Muscle layer of duodenum (tissue), 2 donors: ENCODE results near the gene IPO4.

ENCODE experiments used
- H3K27ac ChIP-seq: one replicate; pipeline ENCODE4 v1.7.0; 2013; ENCODE audit warnings: mild to moderate bottlenecking, low read length
- H3K27me3 ChIP-seq: one replicate; pipeline ENCODE4 v1.7.0; 2013; ENCODE audit warnings: low read depth, mild to moderate bottlenecking, control low read depth, low read length
- H3K36me3 ChIP-seq, 2 donors: one replicate each; pipeline ENCODE4 v1.7.0; 2013; ENCODE audit warnings: low read length in 2 of 2, control low read depth in 1 of 2, mild to moderate bottlenecking in 1 of 2; ENCODE audit not compliant: insufficient read depth in 2 of 2, control insufficient read depth in 1 of 2
- H3K4me1 ChIP-seq, 2 donors: one replicate each; pipeline ENCODE4 v1.7.0; 2013; ENCODE audit warnings: low read length in 2 of 2, mild to moderate bottlenecking in 2 of 2, control low read depth in 1 of 2, moderate library complexity in 1 of 2; ENCODE audit not compliant: insufficient read depth in 2 of 2, control insufficient read depth in 1 of 2
- H3K4me3 ChIP-seq, 2 donors: one replicate each; pipeline ENCODE4 v1.7.0; 2013; ENCODE audit warnings: low read length in 2 of 2, low read depth in 1 of 2, mild to moderate bottlenecking in 1 of 2
- H3K9me3 ChIP-seq, 2 donors: one replicate each; pipeline ENCODE4 v1.7.0; 2013; ENCODE audit warnings: low read length in 2 of 2, control low read depth in 1 of 2, mild to moderate bottlenecking in 1 of 2; ENCODE audit not compliant: control insufficient read depth in 1 of 2
- donor health status: healthy.

IPO4 gene

DNA sequence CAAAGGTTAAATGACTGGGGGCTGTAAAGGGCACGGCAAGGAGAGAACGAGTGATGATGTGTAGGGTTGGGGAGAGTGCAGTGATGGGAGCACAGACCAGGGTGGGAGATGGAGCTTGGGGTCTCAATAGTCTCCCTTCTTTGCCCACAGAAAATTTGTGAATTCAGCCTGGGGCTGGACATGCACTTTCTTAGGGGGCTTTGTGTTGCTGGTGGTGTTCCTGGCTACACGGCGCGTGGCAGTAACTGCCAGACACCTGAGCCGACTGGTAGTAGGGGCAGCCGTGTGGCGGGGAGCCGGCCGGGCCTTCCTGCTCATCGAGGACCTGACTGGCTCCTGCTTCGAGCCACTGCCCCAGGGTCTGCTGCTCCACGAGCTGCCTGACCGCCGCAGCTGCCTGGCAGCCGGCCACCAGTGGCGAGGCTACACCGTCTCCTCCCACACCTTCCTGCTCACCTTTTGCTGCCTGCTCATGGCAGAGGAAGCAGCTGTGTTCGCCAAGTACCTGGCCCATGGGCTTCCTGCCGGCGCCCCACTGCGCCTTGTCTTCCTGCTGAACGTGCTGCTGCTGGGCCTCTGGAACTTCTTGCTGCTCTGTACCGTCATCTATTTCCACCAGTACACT, 56.4 kb downstream of the IPO4 start:
- H3K27me3 ChIP-seq: no peaks in the 10 kb centered on the region
- no peaks in the 10 kb centered on the region for H3K9me3 ChIP-seq
- H3K36me3 ChIP-seq: no peaks in the 10 kb centered on the region
- H3K27ac ChIP-seq: no peak overlapping the region
- H3K4me1 ChIP-seq: peaks cover 10 to 14% of the 10 kb centered on the region in 2 donors
- H3K4me3 ChIP-seq: no peak overlapping the region

DNA sequence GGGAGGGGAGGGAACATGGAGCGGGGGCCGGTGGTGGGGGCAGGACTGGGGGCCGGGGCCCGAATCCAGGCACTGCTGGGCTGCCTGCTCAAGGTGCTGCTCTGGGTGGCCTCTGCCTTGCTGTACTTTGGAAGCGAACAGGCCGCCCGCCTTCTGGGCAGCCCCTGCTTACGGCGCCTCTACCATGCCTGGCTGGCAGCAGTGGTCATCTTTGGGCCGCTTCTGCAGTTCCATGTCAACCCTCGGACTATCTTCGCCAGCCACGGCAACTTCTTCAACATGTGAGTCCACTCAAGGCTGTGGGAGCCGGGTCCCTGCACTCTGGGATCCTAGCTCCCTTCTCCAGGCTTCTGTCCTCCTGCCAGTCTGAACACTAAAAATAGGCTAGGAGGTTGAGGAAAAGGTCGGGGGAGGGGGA, 57.1 kb downstream of the IPO4 start:
- H3K27ac ChIP-seq: no peak overlapping the region
- no peak overlapping the region for H3K4me3 ChIP-seq
- H3K27me3 ChIP-seq: no peaks in the 10 kb centered on the region
- H3K4me1 ChIP-seq: peaks cover 4 to 8% of the 10 kb centered on the region in 2 donors
- H3K9me3 ChIP-seq: no peaks in the 10 kb centered on the region
- no peaks in the 10 kb centered on the region for H3K36me3 ChIP-seq

DNA sequence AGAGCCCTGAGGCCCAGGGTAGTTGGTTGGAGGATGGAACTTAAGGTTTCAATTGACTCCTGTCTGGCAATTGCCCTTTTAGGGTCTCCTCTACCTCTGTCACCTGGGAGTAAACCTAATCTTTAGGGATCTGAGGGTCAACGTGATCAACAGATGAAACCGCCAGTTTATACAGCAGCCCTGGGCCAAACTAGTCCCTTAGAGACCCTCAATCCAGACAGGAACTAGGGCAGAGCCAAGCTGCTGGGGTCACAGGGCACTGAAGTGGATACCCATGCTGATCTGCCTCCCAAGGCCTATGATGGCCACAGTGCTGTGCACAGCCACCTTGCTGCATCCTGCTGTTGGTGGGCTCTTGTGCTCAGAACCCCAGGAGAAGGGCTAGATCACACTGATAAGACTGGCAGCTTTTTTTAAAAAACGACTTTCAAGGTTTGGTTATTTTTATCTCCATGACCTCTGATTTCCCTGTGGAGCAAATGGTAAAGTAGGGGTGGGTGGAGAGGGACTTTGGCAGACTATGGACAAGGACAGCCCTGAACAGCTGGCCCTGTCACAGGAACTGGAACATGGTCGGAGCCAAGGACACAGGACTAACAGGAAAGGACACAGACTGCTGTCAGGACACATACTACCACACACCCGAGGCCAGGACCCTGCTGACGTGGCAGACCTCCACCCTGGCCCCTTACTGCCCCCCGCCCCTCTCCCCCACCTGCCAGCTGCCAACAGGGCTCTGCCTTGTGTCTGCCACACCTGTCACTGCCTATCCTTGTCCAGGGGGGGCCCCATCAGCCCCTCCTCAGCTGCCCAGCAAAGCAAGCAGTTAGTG, 57.7 kb downstream of the IPO4 start:
- Histone ChIP-seq H3K4me3 (no peak overlapping the region), H3K27ac (no peak overlapping the region), H3K9me3 (no peaks in the 10 kb centered on the region)

DNA sequence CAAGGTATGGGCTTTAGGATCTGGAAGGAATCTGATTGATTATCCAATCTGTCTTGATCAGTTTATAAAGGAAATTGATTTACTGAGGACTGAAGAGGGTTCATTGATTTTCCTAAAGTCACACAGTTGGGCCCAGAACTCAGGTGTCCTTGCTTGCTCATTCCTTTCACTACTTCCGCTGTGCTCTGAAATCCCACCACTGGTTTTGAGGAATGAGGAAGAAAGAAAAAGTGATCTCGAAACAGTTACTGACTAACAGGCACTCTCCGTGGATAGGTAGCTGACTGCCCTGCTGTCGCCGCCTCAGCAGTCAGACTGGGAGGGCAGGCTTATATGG, 58.3 kb downstream of the IPO4 start, which contains the start of gene FITM1:
TSS of gene FITM1 (plus strand) at position 280 of the 337 bp plus-strand sequence. CDS start 905 bp downstream, outside the sequence.
- Histone ChIP-seq H3K4me3 (no peak within 1 kb of the TSS), H3K4me1 (peaks cover 2 to 4% of the 10 kb centered on the region in 2 donors), H3K27ac (no peak within 1 kb of the TSS), H3K27me3 (no peaks in the 10 kb centered on the region), H3K36me3 (no peaks in the 10 kb centered on the region), H3K9me3 (no peaks in the 10 kb centered on the region)

More for the DNA sequence above, 57.7 kb downstream of the IPO4 start:
- no peaks in the 10 kb centered on the region for H3K36me3 ChIP-seq
- H3K27me3 ChIP-seq: no peaks in the 10 kb centered on the region
- H3K4me1 ChIP-seq: peaks cover 4 to 7% of the 10 kb centered on the region in 2 donors
